Fibroblast of peridontal ligament (primary cell): Measurements from ENCODE around the gene JPH3.
"Not testable (repeated sequence)": the region's sequence is repeated elsewhere in the genome, so short reads cannot be mapped to it uniquely, and the experiment has no call there.

Source experiments
- DNase-seq: peaks from one replicate; pipeline ENCODE4 v3.0.0-alpha.2; 2010; ENCODE audit errors: extremely low read depth

JPH3 gene

DNA sequence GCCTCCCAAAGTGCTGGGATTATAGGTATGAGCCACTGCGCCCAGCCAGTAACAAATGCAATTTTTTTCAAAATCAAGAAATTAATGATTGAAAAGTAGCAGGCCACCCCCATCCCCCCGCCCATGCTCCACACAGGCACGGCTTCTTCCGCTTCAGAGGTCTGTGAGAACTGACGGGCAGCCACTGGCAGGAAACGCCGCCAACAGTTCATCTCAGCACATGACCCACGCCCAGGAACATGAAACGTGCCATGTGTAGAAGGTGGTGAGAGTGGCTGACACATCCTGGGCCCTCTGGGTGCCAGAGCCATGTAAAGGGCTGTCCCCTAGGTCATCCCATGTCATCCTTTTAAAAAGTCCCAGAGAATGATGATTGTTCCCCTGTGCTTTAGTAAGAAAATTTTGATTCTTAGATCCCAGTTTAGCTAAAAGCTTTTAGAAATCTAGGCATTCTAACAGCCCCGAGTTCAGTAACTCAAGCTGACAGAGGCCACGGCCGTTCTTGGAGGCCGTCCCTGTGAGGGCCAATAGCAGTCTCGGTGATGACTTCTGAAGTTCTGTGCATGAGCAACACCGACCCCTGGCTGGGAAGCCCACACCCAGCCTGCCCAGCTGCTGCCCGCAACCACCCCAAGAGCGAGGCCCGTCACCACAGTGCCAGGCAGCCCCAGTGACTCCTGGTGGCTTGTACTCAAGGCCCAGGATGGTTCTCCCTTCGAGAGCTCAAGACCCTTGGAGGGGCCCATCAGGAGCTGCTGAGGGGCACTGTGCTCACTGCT, 111.3 kb downstream of the JPH3 start:
- no peak for DNase-seq

DNA sequence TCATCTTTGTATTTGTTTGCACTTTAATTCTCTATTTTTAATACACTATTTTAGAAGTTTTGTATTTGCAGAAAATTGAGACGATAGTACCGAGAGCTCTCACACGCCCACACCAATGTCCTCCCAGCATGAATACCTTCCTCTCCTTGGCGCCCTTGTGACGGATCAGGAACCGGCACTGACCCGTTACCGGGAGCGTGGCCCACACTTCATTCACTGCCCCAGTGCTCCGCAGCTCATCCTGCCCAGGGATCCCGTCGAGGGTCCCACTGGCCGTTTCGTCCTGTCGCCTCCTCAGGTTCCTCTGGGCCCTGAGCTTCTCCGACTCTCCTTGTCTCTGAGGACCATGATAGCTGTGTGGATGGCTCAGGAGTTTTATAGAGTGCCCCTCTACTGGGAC, 112.9 kb downstream of the JPH3 start:
- no peak for DNase-seq

DNA sequence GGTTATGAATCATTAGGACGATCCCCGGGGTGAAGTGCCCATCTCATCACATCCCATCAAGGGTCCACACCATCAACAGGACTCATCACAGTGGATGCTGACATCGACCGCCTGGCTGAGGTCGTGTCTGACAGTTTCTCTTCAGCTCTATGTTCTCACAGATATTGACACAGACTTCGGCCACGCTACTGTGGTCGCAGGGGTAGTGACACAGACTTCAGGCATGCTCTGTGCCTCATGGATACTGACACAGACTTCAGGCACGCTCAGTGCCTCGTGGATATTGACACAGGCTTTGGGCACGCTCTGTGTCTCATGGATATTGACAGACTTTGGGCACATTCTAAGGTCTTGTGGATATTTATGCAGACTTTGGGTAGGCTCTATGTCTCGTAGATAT, 113.3 kb downstream of the JPH3 start:
- DNase-seq = peak; percentile 7

DNA sequence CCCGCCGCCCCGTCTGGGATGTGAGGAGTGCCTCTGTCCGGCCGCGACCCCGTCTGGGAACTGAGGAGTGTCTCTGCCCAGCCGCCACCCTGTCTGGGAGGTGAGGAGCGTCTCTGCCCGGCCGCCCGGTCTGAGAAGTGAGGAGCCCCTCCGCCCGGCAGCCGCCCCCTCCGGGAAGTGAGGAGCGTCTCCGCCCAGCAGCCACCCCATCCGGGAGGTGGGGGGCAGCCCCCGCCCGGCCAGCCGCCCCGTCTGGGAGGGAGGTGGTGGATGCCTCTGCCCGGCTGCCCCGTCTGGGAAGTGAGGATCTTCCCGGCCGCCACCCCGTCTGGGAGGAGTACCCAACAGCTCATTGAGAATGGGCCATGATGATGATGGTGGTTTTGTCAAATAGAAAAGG, 116.5 kb downstream of the JPH3 start:
- not testable (repeated sequence) for DNase-seq

DNA sequence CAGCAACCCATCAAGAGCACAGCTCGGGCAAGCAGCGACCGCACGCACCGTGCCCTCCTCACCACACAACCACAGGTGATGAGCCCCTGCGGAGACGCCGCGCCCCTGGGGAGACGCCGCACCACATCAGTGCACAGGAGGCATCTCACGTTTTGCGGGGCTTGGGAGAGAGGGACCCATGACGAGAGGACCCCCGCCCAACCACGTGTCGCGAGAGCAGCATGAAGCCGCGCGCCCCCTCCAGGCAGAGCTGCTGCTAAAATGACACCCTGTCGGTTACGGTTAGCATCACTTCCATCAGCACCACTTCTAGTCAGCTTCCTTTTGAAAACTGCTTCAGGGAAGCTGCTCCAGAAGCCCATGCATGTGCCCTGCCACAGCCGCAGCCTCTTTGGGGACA, 118.1 kb downstream of the JPH3 start:
- DNase-seq = no peak

DNA sequence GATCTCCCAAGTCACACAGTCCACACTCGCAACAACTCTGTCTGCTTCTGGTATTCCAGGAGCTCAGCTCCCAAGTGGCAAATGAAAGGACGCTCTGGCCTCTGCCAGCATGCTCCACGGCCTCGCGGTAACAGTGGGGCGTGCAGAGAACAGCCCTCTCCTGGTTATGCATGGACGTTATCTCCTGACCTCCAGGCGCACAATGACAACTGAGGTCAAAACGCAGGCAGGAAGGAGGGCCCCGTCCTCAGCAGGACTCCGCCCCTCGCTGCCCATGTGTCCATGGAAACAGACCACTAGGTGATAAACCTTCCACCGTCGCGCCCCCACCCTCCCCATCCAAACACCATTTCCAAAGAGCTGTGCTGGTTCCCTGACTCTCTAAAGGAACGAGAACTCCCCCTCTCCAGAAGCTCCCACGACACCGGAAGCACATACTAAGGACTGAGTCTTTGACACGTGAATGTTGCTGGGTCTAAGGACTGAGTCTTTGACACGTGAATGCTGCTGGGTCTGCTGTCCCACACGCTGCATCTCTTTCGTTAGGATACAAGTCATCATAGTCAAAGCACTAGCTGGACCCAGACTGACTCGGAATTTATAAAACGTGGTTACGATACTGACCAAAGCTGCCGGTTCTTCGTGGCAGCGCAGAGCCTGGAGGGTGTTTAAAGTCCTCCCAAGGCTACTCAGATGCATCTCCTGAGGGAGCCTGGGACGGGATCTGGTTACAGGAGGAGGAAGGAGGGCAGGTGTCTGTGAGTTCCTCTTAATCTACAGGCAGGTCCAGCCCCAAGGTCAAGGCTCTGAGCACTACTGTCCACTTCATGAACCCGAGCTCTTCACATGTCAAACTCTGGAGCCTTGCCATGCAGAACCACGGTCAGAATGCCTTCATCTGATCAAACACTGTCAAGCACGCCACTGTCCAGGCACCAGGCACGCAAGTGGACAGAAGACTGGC, 119.6 kb downstream of the JPH3 start:
- no peak for DNase-seq

DNA sequence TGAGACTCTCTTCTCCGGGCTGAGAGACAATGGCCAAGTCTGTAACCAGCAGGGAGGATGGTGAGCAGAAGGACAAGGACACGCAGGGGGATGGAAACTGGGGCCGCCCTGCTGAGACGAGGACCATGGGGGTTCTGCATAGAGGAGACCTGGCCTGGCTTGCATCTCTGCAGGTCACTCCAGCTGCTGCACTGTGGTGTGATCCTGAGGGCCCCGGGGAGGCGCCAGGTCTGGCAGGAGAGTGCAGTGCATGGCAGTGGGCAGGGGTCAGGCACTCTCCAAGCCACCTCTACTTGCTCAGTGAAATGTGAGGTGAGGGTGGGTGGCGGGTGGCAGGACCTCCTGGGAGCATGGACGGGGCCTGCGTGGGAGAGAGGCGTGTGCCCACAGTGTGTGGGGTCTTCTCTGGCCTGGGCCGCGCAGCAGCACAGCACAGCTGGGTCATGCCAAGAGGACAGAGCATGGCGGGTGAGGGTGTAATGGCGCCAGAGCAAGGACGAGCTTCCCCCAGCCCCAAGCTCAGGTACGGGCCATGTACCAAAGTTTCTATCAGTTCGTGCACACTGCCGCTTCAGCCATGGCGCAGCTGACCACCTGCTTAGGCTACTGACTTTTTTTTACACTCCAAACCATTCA, 120.4 kb downstream of the JPH3 start:
- no peak for DNase-seq

DNA sequence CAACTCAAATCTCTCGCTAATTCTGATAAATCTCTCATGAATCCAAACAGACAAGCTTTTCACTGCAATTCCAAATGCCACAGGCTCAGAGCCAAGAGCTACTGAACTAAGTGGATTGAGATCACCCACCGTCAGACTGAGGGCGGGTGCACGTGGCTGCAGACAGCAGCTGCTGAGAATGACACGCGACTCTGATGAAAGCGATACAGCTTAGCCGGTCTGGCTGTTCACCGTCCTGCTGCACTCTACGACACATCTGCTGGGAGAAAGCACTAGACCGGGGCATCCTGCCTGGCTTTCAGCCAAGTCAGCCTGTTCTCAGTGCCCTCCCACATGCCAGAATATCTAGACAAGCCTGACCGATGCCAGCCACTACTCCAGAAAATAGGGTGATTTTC, 120.9 kb downstream of the JPH3 start:
- DNase-seq = peak; percentile 72

DNA sequence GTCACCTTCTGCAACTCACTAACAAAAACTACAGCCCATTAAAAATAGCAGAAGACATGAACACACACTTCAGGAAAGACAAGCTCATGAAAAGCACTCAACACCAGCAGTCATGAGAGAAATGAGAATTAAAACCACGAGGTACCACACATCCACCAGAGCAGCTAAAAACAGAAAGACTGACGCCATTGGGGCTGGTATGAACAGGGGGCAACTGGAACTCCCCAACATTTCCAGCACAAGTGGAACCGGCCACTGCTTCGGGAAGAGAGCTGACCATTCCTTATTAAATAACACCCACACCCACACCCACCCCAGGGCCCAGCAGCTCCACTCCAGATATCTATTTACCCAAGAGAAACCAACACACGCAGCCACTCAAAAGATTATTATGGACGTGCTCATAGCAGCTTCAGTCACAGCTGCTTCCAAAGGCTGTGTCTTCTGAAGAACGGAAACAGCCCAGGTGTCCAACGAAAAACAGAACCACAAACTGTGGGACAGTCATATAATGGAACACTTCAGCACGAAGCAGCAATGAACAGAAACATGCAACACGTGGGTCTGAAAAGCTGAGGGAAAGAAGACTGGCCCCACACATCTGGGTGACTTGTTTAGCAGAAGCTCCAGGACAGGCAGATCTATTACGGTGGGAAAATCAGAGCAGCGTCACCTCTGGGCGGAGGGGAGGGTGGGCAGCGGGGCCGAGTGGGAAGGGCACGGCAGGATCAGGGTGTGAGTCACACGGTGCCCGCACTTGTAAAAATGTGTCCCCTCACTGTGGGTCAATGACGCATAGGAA, 122.4 kb downstream of the JPH3 start:
- DNase-seq = no peak

DNA sequence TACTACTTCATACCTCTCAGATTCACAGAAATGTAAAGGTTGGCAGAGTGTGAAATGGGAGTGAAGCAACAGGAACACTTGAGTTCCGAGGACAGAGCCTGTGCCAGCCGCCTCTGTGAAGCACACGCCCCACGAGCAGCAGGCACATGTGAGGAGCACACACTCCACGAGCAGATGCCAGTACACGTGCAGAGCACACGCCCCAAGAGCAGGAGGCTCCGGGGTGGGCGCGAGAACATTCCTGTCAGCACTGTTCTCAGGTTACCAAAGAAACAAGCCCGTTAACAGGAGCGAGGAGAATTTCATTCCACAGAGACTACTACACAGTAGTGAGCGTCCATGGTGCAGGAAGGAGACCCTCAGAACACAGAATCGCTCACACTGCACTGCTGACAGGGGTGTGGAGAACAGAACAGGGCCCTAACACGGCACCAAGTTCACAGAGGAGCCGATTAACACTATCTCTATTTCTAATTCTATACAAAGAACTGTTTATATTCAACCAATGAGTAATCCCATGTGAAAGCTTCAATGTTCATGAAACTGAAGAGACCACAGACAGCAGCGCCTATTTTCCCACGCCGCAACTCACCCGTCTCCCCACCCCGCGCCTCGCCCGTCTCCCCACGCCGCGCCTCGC, 123.4 kb downstream of the JPH3 start:
- DNase-seq = no peak

DNA sequence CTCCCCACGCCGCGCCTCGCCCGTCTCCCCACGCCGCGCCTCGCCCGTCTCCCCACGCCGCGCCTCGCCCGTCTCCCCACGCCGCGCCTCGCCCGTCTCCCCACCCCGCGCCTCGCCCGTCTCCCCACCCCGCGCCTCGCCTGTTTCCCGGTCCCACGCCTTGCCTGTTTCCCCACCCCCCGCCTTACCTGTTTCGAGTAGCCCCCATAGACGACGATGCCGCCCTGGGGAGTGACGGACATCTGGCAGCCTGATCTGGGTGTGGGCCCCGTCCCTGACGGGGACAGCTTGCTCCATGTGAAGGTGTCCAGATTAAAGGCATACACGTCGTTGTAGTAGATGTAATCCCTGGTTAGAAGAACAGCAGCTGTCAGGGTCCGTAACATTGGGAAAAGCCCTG, 124.3 kb downstream of the JPH3 start:
- DNase-seq = not testable (repeated sequence)

DNA sequence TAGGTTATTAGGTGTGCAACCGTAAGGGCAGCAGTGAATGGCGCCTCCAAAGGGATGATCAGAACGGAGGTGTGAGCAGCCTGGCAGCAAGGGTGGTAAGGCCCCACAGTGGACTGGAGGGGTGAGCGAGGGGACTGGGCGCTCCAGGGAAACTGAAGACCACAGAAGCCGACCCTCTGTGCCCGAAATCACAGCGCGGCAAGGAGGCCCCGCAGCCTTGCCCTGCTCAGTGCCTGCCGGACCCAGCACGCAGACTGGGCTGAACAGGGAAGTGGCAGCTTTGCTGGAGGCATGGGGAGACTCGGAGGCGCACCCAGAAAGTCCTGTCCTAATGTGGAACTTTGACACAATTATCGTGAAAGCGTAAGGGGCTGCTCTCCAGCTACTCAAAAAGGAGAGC, 125.0 kb downstream of the JPH3 start:
- DNase-seq = no peak

DNA sequence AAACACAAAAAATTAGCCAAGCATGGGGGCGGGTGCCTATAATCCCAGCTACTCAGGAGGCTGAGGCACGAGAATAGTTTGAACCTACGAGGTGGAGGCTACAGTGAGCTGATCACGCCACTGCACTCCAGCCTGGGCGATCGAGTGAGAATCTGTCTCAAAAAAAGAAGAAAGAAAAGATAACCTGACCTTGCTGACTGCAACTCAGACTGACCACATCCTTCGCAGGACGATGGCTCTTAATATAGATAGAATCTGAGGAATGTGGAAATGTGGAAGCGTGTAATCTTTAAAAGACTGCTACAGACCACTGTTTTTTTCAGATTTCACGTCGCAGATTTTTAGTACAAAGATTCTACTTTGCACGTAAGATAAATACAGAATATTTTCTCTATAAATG, 125.7 kb downstream of the JPH3 start:
- DNase-seq = no peak

DNA sequence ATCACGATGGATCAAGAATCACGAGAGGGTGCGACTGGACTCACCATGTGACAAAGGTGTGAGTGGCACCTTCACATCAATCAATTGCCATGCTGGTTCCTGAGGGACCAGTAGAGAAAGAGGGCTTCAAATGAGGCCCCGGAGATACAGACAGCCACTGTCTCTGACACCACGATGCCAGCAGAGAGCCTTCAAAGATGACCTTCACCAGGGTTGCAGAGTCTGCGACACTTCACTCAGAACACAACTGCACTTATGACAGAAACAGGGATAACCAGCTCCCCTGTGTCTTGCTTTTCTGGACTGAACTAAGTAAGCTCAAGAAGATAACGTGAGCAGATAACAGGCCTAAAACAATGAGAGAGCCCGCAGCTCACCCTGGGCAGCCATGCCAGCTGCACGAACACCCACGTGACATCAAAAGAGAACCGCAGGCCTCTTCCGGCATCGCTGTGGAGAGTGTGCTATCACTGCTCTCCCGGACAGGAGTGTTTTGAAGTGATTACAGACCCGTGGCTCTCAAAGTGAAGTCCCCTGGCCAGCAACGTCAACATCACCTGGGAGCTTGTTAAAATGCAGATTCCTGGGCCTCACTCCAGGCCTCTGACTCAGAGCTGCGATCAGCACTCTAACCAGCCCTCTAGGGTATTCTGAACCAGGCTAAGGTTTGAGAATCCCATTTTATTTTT, 127.1 kb downstream of the JPH3 start:
- no peak for DNase-seq

DNA sequence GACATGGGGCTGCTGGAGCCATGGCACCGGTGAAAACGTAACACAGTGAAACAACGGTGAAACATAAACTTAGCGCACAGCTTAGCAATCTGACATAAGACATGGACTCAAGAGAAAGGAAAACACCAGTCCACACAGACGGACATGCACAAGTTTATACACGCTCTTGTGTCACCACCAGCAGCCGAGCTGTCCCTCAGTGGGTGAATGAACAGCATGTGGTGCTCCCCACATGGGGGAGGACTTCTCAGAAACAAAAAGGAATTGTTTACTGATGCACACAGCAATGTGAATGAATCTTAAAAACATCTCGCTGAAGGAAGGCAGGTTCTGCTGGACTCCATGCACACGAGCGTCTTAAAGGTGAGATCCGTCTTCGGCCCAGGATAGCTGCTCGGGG, 129.3 kb downstream of the JPH3 start:
- DNase-seq = no peak

DNA sequence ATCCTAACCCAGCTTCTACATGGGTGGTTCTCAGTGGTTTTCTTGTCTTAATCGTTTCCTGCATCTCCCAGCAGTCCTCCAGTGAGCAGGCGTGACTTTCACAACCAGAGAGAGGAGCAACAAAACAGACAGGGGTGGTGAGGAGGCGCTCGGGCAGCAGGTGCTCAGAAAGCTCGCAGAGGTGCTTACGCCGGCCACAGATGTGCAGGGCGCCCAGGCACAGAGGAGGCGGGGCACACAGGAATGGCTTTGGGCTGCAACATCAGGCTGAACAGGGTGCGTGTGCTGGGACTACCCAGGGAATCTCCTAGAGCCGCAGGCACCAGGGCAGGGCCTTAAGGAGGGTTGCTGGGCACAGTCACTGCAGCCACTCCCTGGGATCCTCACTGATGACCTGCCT, 130.9 kb downstream of the JPH3 start:
- no peak for DNase-seq

DNA sequence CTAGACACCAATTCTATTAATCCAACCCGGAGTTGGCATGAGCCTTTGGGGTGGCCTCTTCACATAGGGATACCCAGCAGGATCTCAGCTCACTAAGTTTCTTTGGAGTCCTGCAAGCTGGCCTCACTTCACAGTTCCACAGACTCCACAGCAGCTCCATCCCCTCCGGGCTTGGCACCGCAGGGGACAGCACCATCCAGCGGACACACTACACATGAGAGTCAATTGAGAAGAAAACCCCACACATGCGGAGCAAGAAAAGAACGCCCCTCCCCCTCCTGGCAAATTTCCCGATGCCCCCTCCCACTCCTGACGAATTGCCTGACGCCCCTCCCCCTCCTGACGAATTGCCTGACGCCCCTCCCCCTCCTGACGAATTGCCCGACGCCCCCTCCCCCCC, 132.3 kb downstream of the JPH3 start:
- DNase-seq = no peak

DNA sequence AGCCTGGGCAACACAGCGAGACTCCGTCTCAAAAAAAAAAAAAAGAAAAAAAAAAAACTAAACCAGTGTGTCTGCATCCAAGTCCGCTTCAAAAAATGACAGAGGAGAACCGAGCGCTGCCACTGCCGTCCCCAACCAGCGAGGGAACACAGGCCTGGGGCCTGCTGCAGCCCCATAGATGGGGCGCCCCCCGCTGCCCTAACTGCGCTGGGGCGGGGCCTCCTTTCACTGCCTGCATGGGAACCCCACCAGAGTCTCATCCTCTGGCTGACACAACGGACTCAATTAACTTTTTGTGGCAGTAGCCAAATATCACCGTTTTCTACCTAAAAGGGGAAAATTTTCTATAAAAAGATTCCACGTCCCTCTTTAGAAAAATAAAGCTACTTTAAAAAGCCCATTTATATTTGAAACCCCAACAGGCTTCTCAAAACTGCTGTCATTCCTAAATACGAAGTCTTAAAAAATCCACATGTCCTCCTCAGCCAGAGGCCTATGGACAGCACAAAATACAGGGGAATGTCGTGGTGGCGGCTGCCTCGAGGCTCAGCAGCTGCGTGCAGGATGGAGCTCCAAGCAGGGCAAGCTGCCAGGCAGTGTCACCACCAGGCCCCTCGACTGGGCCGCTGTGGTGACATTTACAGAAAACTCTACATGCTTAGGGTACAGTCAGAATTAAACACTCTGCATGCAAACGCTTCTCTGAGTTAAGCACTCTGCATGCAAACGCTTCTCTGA, 133.1 kb downstream of the JPH3 start:
- no peak for DNase-seq

DNA sequence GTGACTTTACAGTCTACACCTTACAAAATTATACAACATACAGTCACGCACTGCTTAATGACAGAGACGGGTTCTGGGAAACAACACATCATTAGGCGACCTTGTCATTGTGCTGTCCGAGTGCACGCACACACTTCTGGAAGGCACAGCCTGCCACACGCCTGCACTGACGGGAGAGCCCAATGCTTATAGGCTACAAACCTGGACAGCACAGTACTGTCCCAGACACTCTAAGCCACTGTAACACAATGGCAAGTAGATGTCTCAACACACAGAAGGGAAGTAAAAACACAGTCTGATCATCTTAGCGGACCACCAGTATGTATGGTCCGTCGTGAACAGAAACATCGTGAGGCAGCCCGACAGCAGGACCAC, 133.7 kb downstream of the JPH3 start:
- DNase-seq = no peak

DNA sequence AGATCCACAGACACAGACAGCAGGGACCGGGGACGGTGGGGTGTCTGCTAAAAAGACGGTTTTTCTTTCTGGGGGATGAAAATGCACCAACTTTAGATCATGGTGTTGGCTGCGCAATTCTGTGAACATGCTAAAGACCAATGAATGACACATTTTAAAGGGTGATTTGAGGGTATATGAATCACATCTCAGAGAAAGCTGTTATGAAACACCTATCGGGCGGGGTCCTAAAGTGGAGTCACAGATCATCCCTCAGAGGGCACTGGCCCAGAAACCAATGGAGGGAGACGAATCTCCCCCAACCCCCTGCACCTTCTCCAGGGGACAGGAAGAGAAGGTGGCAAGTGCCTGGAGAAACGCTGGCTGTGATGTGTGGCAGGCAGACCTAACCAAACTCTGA, 137.5 kb downstream of the JPH3 start:
- DNase-seq = no peak
